Activated T-cell treated with anti-CD3 and anti-CD28 coated beads for 24 hours (primary cell): Measurements from ENCODE around the gene C6orf136.

Experiments
- DNase-seq: peaks from one replicate; pipeline ENCODE4 v3.0.0-alpha.2; 2020; ENCODE audit warnings: low read depth

C6orf136 gene

GRCh38 chr6:30646450-30647241, at the start of gene C6orf136:
TSS of gene C6orf136 (plus strand) at chr6:30647133. CDS start at chr6:30647232, 99 bp downstream.
- peak; percentile 86 for DNase-seq

GRCh38 chr6:30597315-30598144, 49.4 kb upstream of the C6orf136 start:
- peak; percentile 71 for DNase-seq

DNA sequence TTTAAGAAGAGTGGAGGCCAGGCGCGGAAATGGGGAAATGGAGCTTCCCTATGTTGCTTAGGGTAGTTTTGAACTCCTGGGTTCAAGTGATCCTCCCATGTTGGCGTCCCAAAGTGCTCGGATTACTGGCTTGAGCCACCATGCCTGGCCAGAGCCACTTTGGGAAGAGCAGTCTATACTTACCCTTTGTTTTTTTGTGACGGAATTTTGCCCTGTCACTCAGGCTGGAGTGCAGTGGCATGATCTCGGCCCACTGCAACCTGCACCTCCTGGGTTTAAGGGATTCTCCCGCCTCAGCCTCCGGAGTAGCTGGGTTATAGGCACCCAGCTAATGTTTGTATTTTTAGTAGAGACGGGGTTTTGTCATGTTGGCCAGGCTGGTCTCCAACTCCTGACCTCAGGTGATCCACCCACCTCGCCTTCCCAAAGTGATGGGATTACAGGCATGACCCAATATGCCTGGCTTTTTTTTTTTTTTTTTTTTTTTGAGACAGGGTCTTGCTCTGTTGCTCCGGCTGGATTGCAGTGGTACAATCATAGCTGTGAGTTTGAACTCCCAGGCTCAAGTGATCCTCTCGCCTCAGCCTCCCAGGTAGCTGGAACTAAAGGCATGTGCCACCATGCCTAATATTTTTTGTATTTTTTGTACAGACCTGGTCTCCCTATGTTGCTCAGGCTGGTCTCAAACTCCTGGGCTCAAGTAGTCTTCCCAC, 47.9 kb upstream of the C6orf136 start:
- DNase-seq: no peak

DNA sequence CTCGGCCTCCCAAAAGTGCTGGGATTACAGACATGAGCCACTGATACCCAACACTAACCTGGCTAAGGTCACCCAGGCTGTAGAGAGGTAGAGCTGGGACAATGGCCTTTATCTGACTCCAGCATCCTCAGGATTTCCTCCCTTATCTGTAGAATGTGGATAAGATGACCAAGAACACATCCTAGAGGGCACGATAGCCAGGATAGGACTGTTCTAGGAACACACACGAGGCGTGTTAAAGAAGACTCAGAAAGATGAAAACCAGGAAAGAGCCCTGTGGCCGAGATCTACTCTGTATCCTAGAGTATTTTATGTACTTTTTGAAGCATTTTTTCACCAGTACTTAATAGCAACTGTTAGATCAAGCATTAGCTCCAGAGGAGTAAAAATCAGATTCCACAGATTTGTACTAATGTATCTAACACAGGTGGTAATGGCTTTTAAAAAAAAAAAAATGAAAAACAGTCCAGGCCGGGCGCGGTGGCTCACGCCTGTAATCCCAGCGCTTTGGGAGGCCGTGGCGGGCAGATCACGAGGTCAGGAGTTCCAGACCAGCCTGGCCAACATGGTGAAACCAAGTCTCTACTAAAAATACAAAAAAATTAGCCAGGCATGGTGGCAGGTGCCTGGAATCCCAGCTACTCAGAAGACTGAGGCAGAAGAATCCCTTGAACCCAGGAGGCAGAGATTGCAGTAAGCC, 47.2 kb upstream of the C6orf136 start:
- DNase-seq: no peak

GRCh38 chr6:30600451-30600961, 46.4 kb upstream of the C6orf136 start:
- DNase-seq: no peak

DNA sequence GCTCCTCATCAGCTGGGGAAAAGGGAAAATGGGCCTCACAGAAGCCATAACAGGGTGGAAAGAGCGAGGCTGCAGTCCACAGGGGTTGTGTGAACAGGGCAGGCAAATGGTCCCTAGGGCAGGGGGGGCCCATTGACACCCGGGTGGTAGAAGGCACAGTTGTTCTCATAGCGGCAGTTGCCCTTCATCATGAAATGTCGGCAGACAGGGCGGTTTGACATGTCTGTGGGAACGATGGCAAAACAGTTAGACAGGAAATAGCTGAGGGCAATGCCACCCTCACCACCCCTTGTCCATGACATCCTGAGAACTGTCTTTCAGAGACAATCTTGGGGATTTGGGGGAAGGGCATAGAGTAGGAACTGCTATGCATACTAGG, 45.5 kb upstream of the C6orf136 start:
- no peak for DNase-seq

- DNase-seq: no peak
Measured at GRCh38 chr6:30601815-30602641, 44.9 kb upstream of the C6orf136 start.

- no peak for DNase-seq
Measured at GRCh38 chr6:30603961-30604360, 43.0 kb upstream of the C6orf136 start.

GRCh38 chr6:30610065-30610464, 36.9 kb upstream of the C6orf136 start:
- DNase-seq: no peak

GRCh38 chr6:30611150-30611855, 35.6 kb upstream of the C6orf136 start:
- DNase-seq: no peak

- no peak for DNase-seq
Measured at GRCh38 chr6:30611856-30612194, 35.1 kb upstream of the C6orf136 start.

DNA sequence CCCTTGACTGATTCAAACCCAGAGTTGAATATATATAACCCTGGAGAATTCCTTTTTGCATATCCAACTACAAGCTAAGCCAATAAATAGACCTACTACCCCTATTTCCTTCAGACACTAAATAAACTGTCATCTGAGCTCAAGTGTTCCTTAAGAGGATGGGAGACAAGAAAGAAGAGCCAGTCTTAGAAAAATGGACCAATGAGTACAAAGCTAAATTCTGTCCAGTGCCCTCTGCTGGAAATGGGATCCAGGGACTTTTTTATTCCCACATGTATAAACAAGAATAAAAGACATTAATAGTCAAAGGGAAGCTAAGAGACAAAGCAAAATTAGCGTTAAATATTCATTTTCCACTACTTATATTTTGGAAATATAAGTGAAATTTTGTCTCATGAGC, 34.7 kb upstream of the C6orf136 start:
- no peak for DNase-seq

GRCh38 chr6:30612687-30613248, 34.2 kb upstream of the C6orf136 start:
- DNase-seq: no peak

- no peak for DNase-seq
Measured at GRCh38 chr6:30613251-30614043, 33.5 kb upstream of the C6orf136 start.

- no peak for DNase-seq
Measured at GRCh38 chr6:30614044-30614842, 32.7 kb upstream of the C6orf136 start.

DNA sequence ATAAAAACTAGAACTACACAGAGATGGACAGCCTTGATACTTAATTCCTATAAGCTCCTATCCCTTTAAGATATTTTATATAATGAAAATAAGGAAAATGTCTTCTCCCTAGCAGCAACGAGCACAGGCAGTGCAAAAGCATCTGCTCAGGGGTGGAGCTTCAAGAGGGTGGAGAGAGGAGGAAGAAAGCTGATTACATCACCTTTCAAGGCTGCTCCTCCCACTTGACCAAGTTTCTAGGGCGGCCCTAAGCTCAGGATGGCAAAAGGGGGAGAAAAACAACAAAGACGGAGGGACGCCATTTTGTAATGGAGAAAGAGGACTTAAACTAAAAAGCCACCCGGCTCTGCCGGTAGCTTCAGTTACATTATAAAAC, 32.1 kb upstream of the C6orf136 start:
- DNase-seq: peak; percentile 81

DNA sequence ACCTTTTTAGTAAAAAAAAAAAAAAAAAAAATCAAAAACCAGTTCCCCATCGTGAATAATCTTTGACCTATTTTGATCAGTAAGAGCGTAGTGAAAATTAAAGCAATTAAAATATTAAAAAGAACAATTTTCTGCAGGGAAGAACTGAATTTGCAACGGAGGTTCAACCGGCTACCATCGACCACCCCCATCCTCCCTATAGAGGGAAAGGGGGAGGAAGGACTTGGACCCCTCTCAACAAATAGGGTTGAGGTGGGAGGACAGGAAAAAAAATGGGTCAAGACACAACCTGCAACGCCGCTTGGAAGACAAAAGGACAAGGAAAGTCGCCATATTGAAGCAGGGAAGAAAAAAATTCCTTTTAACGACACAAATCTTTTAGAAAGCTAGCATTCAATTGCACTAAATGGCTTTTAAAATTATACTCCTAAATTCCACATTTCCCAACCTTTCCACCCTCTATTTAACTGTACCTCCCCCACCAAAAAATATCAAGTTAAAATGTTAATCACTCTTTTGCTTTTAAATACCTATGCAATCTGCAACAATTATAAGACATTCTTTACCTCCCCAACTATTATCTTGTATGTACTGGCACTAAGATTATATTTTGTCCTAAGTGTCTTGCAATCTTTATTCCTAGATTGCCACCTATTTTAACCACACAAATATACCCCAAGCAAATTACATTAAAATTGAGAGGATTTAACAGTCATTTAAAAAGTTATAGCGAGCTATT, 31.5 kb upstream of the C6orf136 start:
- no peak for DNase-seq
